Fibroblast of upper back skin (primary cell): ENCODE measurements around the gene ANKRD36.
"Not testable (repeated sequence)": the region's sequence is repeated elsewhere in the genome, so short reads cannot be mapped to it uniquely, and the experiment has no call there.

Source experiments
- DNase-seq: peaks from one replicate; pipeline ENCODE4 v3.0.0-alpha.2; 2013

Gene ANKRD36

DNA sequence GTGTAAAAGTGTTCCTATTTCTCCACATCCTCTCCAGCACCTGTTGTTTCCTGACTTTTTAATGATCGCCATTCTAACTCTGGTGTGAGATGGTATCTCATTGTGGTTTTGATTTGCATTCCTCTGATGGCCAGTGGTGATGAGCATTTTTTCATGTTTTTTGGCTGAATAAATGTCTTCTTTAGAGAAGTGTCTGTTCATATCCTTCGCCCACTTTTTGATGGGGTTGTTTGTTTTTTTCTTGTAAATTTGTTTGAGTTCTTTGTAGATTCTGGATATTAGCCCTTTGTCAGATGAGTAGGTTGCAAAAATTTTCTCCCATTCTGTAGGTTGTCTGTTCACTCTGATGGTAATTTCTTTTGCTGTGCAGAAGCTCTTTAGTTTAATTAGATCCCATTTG, 16.1 kb downstream of the ANKRD36 start:
- not testable (repeated sequence) for DNase-seq

DNA sequence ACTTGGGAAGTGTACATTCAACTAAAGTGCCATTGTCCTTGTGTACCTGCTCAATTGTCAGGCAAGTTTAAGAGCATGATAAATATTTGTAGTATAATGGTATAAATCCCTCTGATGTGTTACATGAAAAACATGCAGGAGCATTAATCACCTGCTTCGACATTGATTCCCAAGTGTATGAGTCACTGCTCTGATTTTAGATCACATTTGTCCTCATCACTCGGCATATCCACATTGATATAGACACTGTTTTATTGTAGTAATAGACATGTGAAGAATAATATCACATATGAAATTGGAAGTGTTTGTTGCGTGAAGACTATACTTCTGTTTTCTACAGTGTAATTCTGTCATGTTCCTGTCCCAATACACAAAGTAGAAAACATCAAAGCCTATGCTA, 31.1 kb downstream of the ANKRD36 start:
- not testable (repeated sequence) for DNase-seq

DNA sequence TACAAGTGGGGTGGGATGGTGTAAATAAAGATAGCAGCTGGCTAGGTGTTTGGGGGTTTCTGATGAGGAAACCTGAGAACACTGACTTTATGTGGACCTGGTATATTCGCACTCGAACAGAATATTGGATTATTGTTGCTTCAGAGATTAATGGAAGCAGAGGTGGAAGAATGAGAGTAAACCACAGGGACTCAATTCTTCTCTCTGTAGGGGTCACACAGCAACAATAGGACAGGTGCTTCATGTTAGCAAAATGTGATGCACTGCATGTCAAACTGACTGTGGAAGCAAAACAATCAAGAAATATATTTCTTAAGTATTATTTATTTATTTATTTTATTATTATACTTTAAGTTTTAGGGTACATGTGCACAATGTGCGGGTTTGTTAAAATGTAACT, 53.6 kb downstream of the ANKRD36 start:
- DNase-seq = not testable (repeated sequence)

DNA sequence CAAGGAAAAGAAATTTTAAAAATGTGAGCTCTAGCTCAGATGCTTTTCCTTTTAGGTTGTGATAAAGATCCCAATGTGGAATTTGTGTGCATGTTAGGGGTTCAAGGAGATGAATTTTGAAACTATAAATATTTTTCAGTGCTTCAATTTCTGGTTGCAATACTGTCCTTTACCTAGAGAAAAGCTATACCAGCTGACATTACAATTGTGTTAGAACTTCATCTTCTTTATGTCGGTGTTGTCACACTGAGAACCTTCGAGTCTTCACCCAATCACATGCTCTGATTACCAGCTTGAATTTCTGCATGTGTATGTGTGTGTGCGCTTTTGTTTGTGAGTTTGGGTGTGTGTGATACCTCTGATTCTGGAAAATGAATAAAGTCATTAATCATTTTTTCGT, 55.0 kb downstream of the ANKRD36 start:
- DNase-seq = not testable (repeated sequence)

DNA sequence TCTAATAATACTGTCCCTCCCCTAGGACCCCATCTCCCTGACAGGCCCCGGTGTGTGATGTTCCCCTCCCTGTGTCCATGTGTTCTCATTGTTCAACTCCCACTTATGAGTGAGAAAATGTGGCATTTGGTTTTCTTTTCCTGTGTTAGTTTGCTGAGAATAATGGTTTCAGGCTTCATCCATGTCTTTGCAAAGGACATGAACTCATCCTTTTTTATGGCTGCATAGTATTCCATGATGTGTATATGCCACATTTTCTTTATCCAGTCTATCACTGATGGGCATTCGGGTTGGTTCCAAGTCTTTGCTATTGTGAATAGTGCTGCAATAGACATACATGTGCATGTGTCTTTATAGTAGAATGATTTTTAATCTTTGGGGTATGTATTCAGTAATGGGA, 55.6 kb downstream of the ANKRD36 start:
- DNase-seq = not testable (repeated sequence)

DNA sequence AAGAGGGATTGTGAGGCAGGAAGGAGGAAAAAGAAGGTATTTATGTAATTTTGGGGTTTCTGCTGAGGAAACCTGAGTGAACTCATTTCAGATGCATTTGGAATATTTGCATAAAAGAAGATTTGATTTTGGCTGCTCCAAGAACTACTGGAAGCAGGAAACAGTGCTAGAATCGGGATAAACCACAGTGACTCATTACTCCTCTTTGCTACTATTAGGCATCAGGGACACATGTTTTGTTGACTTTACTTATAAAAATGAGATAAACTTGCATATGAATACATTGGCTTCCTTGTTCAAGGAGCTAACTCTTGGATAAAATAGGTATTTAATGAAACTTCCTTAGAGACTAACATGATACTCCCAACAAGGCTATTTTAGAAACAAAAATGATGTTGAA, 67.4 kb downstream of the ANKRD36 start:
- DNase-seq = peak; percentile 48

DNA sequence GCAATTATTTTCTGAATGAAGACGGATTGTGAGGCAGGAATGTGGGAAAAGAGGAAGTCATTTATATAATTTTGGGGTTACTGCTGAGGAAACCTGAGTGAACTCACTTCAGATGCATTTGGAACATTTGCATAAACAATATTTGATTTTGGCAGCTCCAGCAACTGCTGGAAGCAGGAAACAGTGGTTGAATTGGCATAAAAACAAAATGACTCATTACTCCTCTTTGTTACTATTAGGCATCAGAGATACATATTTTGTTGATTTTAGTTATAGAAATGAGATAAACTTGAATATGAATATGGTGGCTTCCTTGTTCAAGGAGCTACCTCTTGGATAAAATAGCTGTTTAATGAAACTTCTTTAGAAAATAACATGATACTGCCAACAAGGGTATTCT, 82.4 kb downstream of the ANKRD36 start:
- peak; percentile 63 for DNase-seq

DNA sequence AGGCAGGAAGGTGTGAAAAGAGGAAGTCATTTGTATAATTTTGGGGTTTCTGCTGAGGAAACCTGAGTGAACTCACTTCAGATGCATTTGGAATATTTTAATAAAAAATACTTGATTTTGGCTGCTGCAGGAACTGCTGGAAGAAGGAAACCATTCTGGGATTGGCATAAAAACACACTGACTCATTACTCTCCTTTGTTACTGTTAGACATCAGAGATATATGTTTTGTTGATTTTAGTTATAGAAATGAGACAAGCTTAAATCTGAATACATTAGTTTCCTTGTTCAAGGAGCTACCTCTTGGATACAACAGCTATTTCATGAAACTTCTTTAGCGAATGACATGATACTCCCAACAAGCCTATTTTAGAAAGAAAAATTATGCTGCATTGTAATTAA, 84.3 kb downstream of the ANKRD36 start:
- not testable (repeated sequence) for DNase-seq

DNA sequence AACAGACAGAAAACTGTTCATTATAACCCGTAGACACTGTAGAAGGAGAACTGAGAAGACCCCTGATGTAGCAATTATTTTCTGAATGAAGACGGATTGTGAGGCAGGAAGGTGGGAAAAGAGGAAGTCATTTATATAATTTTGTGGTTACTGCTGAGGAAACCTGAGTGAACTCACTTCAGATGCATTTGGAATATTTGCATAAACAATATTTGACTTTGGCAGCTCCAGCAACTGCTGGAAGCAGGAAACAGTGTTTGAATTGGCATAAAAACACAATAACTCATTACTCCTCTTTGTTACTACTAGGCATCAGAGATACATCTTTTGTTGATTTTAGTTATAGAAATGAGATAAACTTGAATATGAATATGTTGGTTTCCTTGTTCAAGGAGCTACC, 87.9 kb downstream of the ANKRD36 start:
- DNase-seq = peak; percentile 19

DNA sequence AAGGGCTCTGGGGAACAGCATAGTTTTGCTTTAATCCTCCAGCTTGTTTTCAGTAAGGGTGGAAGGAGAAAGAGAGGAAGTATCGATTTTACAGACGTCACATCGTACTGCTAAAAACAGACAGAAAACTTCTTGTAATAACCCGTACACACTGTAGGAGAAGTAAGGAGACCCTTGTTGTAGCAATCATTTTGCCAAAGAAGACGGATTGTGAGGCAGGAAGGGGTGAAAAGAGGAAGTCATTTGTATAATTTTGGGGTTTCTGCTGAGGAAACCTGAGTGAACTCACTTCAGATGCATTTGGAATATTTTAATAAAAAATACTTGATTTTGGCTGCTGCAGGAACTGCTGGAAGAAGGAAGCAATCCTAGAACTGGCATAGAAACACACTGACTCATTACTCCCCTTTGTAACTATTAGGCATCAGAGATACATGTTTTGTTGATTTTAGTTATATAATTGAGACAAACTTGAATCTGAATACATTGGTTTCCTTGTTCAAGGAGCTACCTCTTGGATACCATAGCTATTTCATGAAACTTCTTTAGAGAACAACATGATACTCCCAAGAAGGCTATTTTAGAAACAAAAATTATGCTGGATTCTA, 89.8 kb downstream of the ANKRD36 start:
- DNase-seq = not testable (repeated sequence)

DNA sequence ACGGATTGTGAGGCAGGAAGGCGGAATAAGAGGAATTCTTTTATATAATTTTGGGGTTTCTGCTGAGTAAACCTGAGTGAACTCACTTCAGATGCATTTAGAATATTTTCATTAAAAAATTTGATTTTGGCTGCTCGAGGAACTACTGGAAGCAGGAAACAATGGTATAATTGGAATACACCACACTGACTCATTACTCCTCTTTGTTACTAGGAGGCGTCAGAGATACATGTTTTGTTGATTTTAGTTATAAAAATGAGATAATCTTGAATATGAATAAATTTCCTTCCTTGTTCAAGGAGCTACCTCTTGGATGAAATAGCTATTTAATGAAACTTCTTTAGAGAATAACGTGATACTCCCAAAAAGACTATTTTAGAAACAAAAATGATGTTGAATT, 97.4 kb downstream of the ANKRD36 start:
- no peak for DNase-seq

DNA sequence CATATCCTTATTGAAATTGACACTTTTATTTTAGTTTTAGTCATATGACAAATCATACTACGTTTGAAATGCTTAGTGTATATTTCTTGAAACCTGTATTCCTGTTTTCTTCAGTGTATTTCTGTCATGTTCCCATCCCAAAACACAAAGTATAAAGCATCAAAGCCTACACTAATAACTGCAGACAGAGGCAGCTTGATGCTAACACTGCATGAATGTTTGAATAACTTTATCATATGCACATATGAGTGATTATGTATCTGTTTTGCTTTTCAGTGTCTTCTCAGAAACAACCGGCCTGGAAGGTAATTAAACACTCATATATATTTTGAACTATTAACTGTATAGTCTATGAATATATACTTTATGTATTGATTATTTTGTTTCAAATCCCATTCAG, 102.1 kb downstream of the ANKRD36 start:
- DNase-seq = not testable (repeated sequence)

DNA sequence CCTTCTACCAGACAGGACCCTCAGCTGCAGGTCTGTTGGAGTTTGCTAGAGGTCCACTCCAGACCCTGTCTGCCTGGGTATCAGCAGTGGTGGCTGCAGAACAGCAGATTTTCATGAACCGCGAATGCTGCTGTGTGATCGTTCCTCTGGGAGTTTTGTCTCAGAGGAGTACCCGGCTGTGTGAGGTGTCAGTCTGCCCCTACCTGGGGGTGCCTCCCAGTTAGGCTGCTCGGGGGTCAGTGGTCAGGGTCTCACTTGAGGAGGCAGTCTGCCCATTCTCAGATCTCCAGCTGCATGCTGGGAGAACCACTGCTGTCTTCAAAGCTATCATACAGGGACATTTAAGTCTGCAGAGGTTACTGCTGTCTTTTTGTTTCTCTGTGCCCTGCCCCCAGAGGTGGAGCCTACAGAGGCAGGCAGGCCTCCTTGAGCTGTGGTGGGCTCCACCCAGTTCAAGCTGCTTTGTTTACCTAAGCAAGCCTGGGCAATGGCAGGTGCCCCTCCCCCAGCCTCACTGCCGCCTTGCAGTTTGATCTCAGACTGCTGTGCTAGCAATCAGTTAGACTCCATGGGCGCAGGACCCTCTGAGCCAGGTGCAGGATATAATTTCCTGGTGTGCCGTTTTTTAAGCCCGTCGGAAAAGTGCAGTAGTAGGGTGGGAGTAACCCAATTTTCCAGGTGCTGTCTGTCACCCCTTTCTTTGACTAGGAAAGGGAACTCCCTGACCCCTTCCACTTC, 118.1 kb downstream of the ANKRD36 start:
- not testable (repeated sequence) for DNase-seq

DNA sequence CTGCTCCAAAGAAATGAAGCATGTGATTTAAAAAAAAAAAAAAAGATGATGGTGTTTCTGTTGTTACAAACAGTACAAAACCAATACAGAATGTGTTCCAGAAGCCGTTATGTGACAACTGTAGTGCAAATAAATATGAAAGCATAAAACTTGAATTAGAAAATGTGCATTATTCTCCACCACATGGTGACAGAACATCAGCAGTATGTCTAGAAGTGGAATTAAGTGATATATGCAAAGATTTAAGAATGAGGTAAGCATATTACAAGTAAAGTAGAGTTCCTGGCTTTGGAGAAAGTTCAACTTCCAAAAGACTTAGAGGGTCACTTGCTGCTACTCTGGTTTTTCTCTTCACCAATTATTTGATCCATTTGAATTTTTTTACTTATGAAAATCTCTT, 120.0 kb downstream of the ANKRD36 start:
- not testable (repeated sequence) for DNase-seq

DNA sequence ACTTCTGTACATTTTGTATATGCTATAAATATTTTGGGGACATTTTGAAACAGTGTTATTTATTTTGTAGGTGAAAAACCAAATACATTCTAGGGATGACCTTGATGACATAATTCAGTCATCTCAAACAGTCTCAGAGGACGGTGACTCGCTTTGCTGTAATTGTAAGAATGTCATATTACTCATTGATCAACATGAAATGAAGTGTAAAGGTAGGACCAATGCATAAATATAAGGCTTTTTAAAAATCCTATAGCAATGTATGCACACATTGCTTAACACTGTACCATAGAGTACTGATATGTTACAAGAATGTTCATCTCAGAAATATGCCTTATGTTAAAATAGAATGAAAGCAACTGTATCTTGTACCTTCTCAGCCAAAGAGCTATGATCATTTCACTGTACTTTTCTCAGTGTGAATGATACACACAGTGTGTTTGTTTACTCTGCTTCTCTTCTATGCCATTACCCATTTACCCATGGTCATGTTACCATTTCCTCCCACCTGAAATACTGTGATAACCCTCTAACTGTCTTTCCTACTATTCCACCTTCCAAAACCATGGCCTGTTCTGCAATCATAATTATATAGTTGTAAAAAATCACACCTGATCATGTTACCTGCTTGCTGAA, 120.8 kb downstream of the ANKRD36 start:
- DNase-seq = not testable (repeated sequence)

DNA sequence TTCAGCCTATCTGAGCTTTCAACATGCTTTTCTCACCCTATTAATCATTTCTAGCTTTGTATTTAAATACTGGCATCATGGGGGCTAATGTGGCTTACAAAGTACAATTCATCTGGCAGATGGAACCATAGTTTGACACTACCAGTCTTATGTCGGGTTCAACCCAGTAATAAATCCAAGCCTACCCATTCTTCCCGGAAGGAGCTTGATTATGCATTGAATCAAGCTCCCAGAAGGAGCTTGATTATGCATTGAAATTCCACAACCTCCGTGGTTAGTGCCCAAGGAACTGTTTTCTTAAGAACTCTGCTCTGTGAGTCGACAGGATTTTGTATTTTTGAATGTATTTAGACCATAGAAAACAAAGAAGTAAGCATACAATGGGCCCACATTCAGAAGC, 148.2 kb downstream of the ANKRD36 start:
- DNase-seq = not testable (repeated sequence)

DNA sequence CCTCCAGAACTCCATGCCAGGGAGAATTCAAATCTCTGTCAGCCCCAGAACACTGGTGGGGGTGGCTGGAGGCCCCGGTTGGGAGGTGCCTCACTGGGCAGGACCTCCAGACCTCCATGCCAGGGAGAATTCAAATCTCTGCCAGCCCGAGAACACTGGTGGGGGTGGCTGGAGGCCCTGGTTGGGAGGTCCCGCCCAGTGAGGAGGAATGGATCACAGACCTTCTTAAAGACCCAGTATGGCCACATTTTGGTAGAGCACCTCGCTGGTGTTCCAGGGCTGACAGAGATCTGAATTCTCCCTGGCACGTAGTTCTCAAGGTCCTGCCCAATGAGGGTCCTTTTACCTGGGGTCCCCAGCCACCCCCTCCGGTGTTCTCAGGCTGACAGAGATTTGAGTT, 153.5 kb downstream of the ANKRD36 start:
- DNase-seq = not testable (repeated sequence)

DNA sequence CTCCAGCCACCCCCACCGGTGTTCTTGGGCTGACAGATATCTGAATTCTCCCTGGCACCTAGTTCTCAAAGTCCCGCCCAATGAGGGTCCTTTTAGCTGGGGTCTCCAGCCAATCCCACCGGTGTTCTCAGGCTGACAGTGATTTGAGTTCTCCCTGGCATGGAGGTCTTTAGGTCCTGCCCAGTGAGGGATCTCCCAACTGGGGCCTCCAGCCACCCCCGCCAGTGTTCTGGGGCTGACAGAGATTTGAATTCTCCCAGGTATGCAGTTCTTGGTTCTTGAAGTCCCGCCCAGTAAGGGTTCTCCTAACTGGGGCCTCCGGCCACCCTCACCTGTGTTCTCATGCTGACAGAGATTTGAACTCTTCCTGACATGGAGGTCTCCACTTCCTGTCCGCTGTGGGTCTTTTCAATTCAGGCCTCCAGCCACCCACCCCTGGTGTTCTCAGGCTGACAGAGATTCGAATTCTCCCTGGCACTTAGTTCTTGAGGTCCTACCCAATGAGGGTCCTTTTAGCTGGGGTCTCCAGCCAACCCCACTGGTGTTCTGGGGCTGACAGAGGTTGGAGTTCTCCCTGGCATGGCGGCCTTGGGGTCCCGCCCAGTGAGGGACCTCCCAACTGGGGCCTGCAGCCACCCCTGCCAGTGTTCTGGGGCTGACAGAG, 154.6 kb downstream of the ANKRD36 start:
- DNase-seq = no peak

DNA sequence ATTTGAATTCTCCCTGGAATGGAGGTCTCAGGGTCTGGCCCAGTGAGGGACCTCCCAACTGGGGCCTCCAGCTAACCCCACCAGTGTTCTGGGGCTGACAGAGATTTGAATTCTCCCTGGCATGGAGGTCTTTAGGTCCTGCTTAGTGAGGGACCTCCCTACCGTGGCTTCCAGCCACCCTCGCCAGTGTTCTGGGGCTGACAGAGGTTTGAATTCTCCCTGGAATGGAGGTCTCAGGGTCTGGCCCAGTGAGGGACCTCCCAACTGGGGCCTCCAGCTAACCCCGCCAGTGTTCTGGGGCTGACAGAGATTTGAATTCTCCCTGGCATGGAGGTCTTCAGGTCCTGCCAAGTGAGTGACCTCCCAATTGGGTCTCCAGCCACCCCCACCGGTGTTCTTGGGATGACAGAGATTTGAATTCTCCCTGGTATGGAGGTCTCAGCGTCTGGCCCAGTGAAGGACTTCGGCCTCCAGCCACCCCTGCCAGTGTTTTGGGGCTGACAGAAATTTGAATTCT, 155.2 kb downstream of the ANKRD36 start:
- DNase-seq = not testable (repeated sequence)

DNA sequence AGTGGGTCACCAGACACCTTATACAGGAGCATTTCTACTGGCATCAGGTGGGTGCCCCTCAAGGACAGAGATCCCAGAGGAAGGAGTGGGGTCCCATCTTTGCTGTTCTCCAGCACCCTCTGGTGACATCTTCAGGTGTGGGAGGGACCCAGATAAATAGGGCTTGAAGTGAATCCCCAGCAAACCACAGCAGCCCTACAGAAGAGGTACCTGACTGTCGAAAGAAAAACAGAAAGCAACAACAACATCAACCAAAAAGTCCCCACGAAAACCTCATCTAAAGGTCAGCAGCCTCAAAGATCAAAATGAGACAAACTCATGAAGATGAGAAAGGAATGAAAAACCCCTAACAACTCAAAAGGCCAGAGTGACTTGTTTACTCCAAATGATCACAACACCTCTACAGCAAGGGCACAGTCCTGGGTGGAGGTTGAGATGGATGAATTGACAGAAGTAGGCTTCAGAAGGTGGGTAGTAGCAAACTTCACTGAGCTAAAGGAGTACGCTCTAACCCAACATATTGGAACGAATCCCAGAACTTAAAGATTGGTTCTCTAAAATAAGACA, 163.4 kb downstream of the ANKRD36 start:
- DNase-seq = not testable (repeated sequence)

DNA sequence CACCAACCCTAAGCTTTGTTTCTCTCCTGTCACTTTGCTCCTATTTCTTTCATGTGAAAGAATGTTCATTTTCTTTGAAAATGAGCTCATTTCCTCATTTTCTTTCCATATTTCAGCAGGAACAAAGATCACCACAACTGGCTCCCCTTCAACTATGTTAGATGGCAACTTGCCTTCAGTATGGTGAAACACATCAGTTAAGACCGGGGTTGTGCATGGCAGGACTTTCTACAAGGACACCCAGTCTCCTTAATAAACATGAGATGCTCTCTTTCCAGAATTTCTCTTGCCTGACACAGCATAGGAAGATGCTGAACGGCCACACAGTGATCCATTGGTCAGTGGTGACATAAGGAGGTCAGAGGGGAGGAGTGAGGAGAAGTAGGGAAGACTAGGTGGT, 172.2 kb downstream of the ANKRD36 start:
- DNase-seq = not testable (repeated sequence)

DNA sequence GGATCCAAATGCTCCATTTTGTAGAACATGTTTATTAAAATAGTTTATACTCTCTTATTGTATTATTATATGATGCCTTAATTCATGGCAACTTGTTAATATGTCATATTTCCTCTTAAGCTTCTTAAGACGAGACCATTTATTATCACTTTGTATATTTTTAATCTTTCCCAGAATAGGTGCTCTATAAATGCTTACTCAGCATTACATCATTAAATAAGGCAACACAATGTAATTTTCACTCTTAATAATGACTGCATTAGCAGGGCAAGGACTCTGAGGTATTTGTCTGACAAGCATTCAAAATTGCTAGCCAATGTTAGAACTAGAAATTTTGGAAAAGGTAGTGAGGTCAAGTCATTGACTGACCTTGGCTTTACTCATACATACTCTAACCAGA, 180.7 kb downstream of the ANKRD36 start:
- DNase-seq = not testable (repeated sequence)
